HCT116 (cell line): ENCODE data around the gene FNDC3A.

Experiments
- CEBPB ChIP-seq: IDR thresholded peaks from 2 replicates; pipeline ENCODE4 v1.6.1; 2012; ENCODE audit warnings: low read depth
- EZH2phosphoT487 ChIP-seq: fragments of 200-600 bp; IDR thresholded peaks from 2 replicates; pipeline ENCODE4 v1.6.1; 2018; ENCODE audit warnings: antibody characterized with exemption, borderline replicate concordance
- POLR2A ChIP-seq: IDR thresholded peaks from 2 replicates; pipeline ENCODE4 v1.7.0; 2011; ENCODE audit warnings: borderline replicate concordance; ENCODE audit not compliant: insufficient read depth, insufficient read length; ENCODE audit errors: extremely low read depth
- POLR2AphosphoS5 ChIP-seq: IDR thresholded peaks from 2 replicates; pipeline ENCODE4 v1.6.1; 2011; ENCODE audit warnings: mild to moderate bottlenecking, low read depth, low read length, moderate library complexity
- ZBTB33 ChIP-seq: IDR thresholded peaks from 2 replicates; pipeline ENCODE4 v1.6.1; 2011; ENCODE audit warnings: mild to moderate bottlenecking, low read length, moderate library complexity; ENCODE audit not compliant: insufficient replicate concordance; ENCODE audit errors: extremely low read depth

GRCh38 chr13:49084961-49085360 lies 109.2 kb downstream of the FNDC3A start:
- TF ChIP-seq CEBPB = no peak
- no peak for TF ChIP-seq POLR2AphosphoS5
- TF ChIP-seq EZH2phosphoT487 = no peak
- no peak for TF ChIP-seq POLR2A
- no peak for TF ChIP-seq ZBTB33
